PC-9 (cell line): ENCODE data around the gene CBL.

ENCODE experiments used
- EZH2 ChIP-seq: fragments of 200-600 bp; sonication (generic); IDR thresholded peaks from 2 replicates; pipeline ENCODE4 v1.8.0; 2017; ENCODE audit warnings: antibody characterized with exemption, low read depth
- TF ChIP-seq, protein P1 (sequence below): fragments of 200-600 bp; sonication (generic); conservative IDR thresholded peaks from 2 replicates; pipeline ENCODE4 v1.6.1; 2017; ENCODE audit warnings: mixed run types, antibody characterized with exemption, mild to moderate bottlenecking, moderate library complexity

DNA sequence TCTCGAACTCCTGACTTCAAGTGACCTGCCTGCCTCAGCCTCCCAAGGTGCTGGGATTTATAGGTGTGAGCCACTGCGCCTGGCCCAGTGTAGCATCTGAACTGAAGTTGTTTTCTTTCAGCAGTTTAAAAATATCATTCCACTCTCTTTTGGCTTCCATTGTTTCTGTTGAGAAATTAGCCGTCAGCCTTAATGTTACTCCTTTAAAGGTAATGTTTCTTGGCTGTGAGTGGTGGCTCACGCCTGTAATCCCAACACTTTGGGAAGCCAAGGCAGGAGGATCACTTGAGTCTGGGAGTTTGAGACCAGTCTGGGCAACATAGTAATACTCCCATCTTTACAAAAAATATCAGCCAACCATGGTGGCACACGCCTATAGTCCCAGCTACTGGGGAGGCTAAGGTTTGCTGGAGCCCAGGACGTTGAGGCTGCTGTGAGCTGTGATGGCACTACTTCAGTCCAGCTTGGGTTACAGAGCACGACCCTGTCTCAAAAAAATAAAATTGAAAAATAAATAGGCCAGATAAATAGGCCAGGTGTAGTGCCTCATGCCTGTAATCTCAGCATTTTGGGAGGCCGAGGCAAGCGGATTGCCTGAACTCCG, 84.9 kb downstream of the CBL start:
- no peak for TF ChIP-seq EZH2
- TF ChIP-seq, protein P1, sequence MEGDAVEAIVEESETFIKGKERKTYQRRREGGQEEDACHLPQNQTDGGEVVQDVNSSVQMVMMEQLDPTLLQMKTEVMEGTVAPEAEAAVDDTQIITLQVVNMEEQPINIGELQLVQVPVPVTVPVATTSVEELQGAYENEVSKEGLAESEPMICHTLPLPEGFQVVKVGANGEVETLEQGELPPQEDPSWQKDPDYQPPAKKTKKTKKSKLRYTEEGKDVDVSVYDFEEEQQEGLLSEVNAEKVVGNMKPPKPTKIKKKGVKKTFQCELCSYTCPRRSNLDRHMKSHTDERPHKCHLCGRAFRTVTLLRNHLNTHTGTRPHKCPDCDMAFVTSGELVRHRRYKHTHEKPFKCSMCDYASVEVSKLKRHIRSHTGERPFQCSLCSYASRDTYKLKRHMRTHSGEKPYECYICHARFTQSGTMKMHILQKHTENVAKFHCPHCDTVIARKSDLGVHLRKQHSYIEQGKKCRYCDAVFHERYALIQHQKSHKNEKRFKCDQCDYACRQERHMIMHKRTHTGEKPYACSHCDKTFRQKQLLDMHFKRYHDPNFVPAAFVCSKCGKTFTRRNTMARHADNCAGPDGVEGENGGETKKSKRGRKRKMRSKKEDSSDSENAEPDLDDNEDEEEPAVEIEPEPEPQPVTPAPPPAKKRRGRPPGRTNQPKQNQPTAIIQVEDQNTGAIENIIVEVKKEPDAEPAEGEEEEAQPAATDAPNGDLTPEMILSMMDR = no peak
